HG02981 (cell line): ENCODE measurements around the gene GRAP2.

Source experiments
- ATAC-seq: cut with Tn5 transposase; IDR thresholded peaks from one replicate; pipeline ENCODE4 v1.9.1; 2021; ENCODE audit warnings: mild to moderate bottlenecking, moderate library complexity; ENCODE audit not compliant: unreplicated experiment

The GRAP2 gene

GRCh38 chr22:39960791-39961746, 60.2 kb downstream of the GRAP2 start:
- peak; percentile 87 for ATAC-seq

GRCh38 chr22:39962071-39962470, 61.2 kb downstream of the GRAP2 start:
- no peak for ATAC-seq

GRCh38 chr22:39965748-39966147, 64.9 kb downstream of the GRAP2 start:
- no peak for ATAC-seq

GRCh38 chr22:39966470-39966869, 65.6 kb downstream of the GRAP2 start:
- ATAC-seq: no peak

GRCh38 chr22:39967103-39967829, 66.4 kb downstream of the GRAP2 start:
- ATAC-seq: no peak

GRCh38 chr22:39967996-39968972, 67.4 kb downstream of the GRAP2 start:
- no peak for ATAC-seq

GRCh38 chr22:39970742-39971141, 69.9 kb downstream of the GRAP2 start:
- no peak for ATAC-seq

- ATAC-seq: no peak
Measured at GRCh38 chr22:39972641-39973040, 71.8 kb downstream of the GRAP2 start.

- no peak for ATAC-seq
Measured at GRCh38 chr22:39973656-39974055, 72.8 kb downstream of the GRAP2 start.

- no peak for ATAC-seq
Measured at GRCh38 chr22:39974065-39974464, 73.2 kb downstream of the GRAP2 start.

GRCh38 chr22:39979048-39979447, 78.2 kb downstream of the GRAP2 start:
- no peak for ATAC-seq

- ATAC-seq: no peak
Measured at GRCh38 chr22:39979458-39979857, 78.6 kb downstream of the GRAP2 start.

GRCh38 chr22:39980596-39980995, 79.7 kb downstream of the GRAP2 start:
- ATAC-seq: no peak

- no peak for ATAC-seq
Measured at GRCh38 chr22:39983346-39983745, 82.5 kb downstream of the GRAP2 start.

- ATAC-seq: no peak
Measured at GRCh38 chr22:39984006-39984405, 83.1 kb downstream of the GRAP2 start.

GRCh38 chr22:39984746-39985145, 83.9 kb downstream of the GRAP2 start:
- no peak for ATAC-seq

- ATAC-seq: no peak
Measured at GRCh38 chr22:39985383-39986035, 84.6 kb downstream of the GRAP2 start.

- ATAC-seq: no peak
Measured at GRCh38 chr22:39988386-39989114, 87.7 kb downstream of the GRAP2 start.

GRCh38 chr22:39989633-39990032, 88.7 kb downstream of the GRAP2 start:
- ATAC-seq: no peak

GRCh38 chr22:39990686-39991085, 89.8 kb downstream of the GRAP2 start:
- ATAC-seq: no peak
